Panc1 (cell line): ENCODE measurements around the gene NCK2. TPM values are rescaled to one million over a fixed set of nuclear protein-coding genes. Genes with fewer than 3 reads are reported as not detected.

Experiments
- ATAC-seq: fragments of 200-7000 bp; cut with Tn5 transposase; 2 replicates; pipeline ENCODE4 v1.9.1; 2020; ENCODE audit warnings: mild to moderate bottlenecking, moderate library complexity
- BruUV-seq: library from RNA; stranded (reverse); fragments of 400-500 nt; replicated peaks from 2 replicates; lab custom pipeline; 2021; lab: Mats Ljungman, UMichigan
- CTCF ChIA-PET: fragments of 300-600 bp; sonication (Branson Sonifier 250); formaldehyde crosslinking; loops from one replicate; lab custom pipeline; 2022; ENCODE audit warnings: antibody characterized with exemption; lab: Charles Lee
- POLR2A ChIA-PET: fragments of 300-600 bp; sonication (Branson Sonifier 250); formaldehyde crosslinking; loops from one replicate; lab custom pipeline; 2022; ENCODE audit warnings: antibody characterized with exemption; lab: Charles Lee
- DNase-seq: peaks from one replicate; pipeline ENCODE4 v3.0.0-alpha.2; 2010; ENCODE audit warnings: low read depth, low spot score
- H3K27ac ChIP-seq: 2 replicates; pipeline ENCODE4 v1.5.1; 2011; ENCODE audit warnings: mild to moderate bottlenecking, low read length, inconsistent platforms
- H3K27me3 ChIP-seq: fragments of 200-500 bp; sonication (Bioruptor generic); 2 replicates; pipeline ENCODE4 v1.6.0; 2014; ENCODE audit warnings: low read length, inconsistent platforms; ENCODE audit not compliant: control insufficient read depth, insufficient read depth
- H3K36me3 ChIP-seq: fragments of 200-500 bp; sonication (Bioruptor generic); 2 replicates; pipeline ENCODE4 v1.5.1; 2014; ENCODE audit warnings: inconsistent platforms, mild to moderate bottlenecking, low read length, moderate library complexity; ENCODE audit not compliant: control insufficient read depth, insufficient read depth
- H3K4me1 ChIP-seq: 2 replicates; pipeline ENCODE4 v1.5.1; 2011; ENCODE audit warnings: inconsistent platforms, mild to moderate bottlenecking, low read length, moderate library complexity; ENCODE audit not compliant: control insufficient read depth, insufficient read depth
- H3K4me3 ChIP-seq, 2 experiments: 2 replicates each; pipeline ENCODE4 v1.5.1; 2011 to 2012; ENCODE audit warnings: low read depth in 2 of 2, low read length in 2 of 2, mild to moderate bottlenecking in 2 of 2, inconsistent platforms in 1 of 2, moderate library complexity in 1 of 2
- H3K9me3 ChIP-seq: fragments of 200-500 bp; sonication (Bioruptor generic); 2 replicates; pipeline ENCODE4 v1.5.1; 2014; ENCODE audit warnings: low read depth, mild to moderate bottlenecking, inconsistent platforms, low read length, moderate library complexity; ENCODE audit not compliant: control insufficient read depth, insufficient read depth
- POLR2AphosphoS5 ChIP-seq: IDR thresholded peaks from 2 replicates; pipeline ENCODE4 v1.6.1; 2012; ENCODE audit warnings: mild to moderate bottlenecking, low read depth, low read length, moderate library complexity
- SIN3A ChIP-seq: IDR thresholded peaks from 2 replicates; pipeline ENCODE4 v1.6.1; 2012; ENCODE audit warnings: low read depth, mild to moderate bottlenecking, low read length, moderate library complexity, borderline replicate concordance; ENCODE audit not compliant: insufficient read depth
- TCF7L2 ChIP-seq: IDR thresholded peaks from 2 replicates; pipeline ENCODE4 v1.6.1; 2011; ENCODE audit warnings: mild to moderate bottlenecking, low read depth, low read length, inconsistent platforms
- in situ Hi-C: cut with HindIII; loops from 2 replicates; pipeline ENCODE4 v1.10.0; 2016; ENCODE audit warnings: low sequenced_read_pairs, low pct_unique_long_range_greater_than_20kb
- intact Hi-C: fragments of 100-400 bp; cut with micrococcal nuclease; formaldehyde crosslinking; loops from one replicate; pipeline ENCODE4 v1.10.0; 2022; ENCODE audit not compliant: unreplicated experiment
- total RNA-seq: library from RNA; stranded (reverse); gene quantifications from one replicate; pipeline ENCODE4 v1.2.1, GENCODE V29; 2021; ENCODE audit not compliant: unreplicated experiment
- TF ChIP-seq, protein P1 (sequence below): fragments of 450-650 bp; IDR thresholded peaks from 2 replicates; pipeline ENCODE4 v1.5.1; 2017; ENCODE audit warnings: mild to moderate bottlenecking
- TF ChIP-seq, protein P2 (sequence below), 2 experiments: IDR thresholded peaks; 2 replicates each; pipeline ENCODE4 v1.6.1; 2011 to 2012; ENCODE audit warnings: low read depth in 2 of 2, control low read depth in 1 of 2, low read length in 1 of 2, mild to moderate bottlenecking in 1 of 2, moderate library complexity in 1 of 2; ENCODE audit not compliant: insufficient read depth in 1 of 2

NCK2 gene
- total RNA-seq, 1 experiment from 2014 or later, result 60.7 TPM

GRCh38 chr2:105924932-105925331, 180.2 kb downstream of the NCK2 start:
- in situ Hi-C loops, result no loop called here
- Histone ChIP-seq H3K27ac (no peak overlapping the region), H3K9me3 (no peaks in the 10 kb centered on the region), H3K36me3 (no peaks in the 10 kb centered on the region), H3K4me1 (no peaks in the 10 kb centered on the region), H3K27me3 (no peaks in the 10 kb centered on the region), H3K4me3 (no peak overlapping the region)
- CTCF ChIA-PET, result no interaction called here
- intact Hi-C loops, result no loop called here
- POLR2A ChIA-PET, result no interaction called here
- TF ChIP-seq, protein P1, sequence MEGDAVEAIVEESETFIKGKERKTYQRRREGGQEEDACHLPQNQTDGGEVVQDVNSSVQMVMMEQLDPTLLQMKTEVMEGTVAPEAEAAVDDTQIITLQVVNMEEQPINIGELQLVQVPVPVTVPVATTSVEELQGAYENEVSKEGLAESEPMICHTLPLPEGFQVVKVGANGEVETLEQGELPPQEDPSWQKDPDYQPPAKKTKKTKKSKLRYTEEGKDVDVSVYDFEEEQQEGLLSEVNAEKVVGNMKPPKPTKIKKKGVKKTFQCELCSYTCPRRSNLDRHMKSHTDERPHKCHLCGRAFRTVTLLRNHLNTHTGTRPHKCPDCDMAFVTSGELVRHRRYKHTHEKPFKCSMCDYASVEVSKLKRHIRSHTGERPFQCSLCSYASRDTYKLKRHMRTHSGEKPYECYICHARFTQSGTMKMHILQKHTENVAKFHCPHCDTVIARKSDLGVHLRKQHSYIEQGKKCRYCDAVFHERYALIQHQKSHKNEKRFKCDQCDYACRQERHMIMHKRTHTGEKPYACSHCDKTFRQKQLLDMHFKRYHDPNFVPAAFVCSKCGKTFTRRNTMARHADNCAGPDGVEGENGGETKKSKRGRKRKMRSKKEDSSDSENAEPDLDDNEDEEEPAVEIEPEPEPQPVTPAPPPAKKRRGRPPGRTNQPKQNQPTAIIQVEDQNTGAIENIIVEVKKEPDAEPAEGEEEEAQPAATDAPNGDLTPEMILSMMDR, result no peak
- TF ChIP-seq TCF7L2 (no peak), SIN3A (no peak), POLR2AphosphoS5 (no peak)
- TF ChIP-seq, protein P2, sequence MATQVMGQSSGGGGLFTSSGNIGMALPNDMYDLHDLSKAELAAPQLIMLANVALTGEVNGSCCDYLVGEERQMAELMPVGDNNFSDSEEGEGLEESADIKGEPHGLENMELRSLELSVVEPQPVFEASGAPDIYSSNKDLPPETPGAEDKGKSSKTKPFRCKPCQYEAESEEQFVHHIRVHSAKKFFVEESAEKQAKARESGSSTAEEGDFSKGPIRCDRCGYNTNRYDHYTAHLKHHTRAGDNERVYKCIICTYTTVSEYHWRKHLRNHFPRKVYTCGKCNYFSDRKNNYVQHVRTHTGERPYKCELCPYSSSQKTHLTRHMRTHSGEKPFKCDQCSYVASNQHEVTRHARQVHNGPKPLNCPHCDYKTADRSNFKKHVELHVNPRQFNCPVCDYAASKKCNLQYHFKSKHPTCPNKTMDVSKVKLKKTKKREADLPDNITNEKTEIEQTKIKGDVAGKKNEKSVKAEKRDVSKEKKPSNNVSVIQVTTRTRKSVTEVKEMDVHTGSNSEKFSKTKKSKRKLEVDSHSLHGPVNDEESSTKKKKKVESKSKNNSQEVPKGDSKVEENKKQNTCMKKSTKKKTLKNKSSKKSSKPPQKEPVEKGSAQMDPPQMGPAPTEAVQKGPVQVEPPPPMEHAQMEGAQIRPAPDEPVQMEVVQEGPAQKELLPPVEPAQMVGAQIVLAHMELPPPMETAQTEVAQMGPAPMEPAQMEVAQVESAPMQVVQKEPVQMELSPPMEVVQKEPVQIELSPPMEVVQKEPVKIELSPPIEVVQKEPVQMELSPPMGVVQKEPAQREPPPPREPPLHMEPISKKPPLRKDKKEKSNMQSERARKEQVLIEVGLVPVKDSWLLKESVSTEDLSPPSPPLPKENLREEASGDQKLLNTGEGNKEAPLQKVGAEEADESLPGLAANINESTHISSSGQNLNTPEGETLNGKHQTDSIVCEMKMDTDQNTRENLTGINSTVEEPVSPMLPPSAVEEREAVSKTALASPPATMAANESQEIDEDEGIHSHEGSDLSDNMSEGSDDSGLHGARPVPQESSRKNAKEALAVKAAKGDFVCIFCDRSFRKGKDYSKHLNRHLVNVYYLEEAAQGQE (IDR thresholded peaks at IDR 0.05; ENCODE audit: insufficient read depth in 1 of 2, low read depth in 2 of 2, low read length in 1 of 2), result no peak
- DNase-seq (no peak), ATAC-seq (no peak)
- BruUV-seq, result no TSS peak

DNA sequence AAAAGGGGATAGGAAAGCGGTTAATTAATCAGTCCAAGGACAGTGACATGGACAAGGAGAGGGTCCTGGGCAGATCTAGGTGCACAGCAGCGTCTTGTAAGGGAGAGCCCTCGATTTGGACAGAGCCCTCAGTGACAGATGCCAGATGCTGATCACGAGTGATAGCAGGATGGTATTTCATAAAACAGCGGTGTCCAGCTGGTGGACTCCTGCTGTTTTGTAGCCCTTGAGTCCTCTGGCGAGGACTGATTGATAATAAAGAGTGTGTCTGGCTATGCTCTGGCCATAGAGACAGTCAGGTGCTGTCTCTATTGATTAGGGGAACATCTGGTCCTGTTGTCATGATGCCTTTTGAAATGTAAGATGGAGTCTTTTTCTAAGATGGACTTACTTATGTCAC, 180.7 kb downstream of the NCK2 start:
- intact Hi-C loops (no loop called here), in situ Hi-C loops (no loop called here)

More for the DNA sequence above, 180.7 kb downstream of the NCK2 start:
- Histone ChIP-seq H3K9me3 (no peaks in the 10 kb centered on the region), H3K27me3 (no peaks in the 10 kb centered on the region), H3K27ac (no peak overlapping the region), H3K36me3 (no peaks in the 10 kb centered on the region), H3K4me3 (no peak overlapping the region), H3K4me1 (no peaks in the 10 kb centered on the region)
- TF ChIP-seq SIN3A, result no peak
- TF ChIP-seq, protein P1, result no peak
- no peak for TF ChIP-seq POLR2AphosphoS5
- no peak for TF ChIP-seq TCF7L2
- TF ChIP-seq, protein P2 (IDR thresholded peaks at IDR 0.05; ENCODE audit: insufficient read depth in 1 of 2, low read depth in 2 of 2, low read length in 1 of 2), result no peak
- ChIA-PET POLR2A (no interaction called here), CTCF (interaction anchor here (0.6 kb wide), 1 partner anchor 152 kb away, joined by 6 read pairs; no protein-coding TSS in a partner anchor)
- no TSS peak for BruUV-seq
- ATAC-seq (no peak), DNase-seq (no peak)
